NCI-H128 (cell line): Measurements from ENCODE around the gene CAPN10.
"Not testable (repeated sequence)": the region's sequence is repeated elsewhere in the genome, so short reads cannot be mapped to it uniquely, and the experiment has no call there.

Experiments used
- DNase-seq: peaks from one replicate; lab custom pipeline; 2025; ENCODE audit not compliant: unreplicated experiment; lab: John Stamatoyannopoulos, UW

CAPN10 gene

GRCh38 chr2:240601061-240601830, 14.7 kb downstream of the CAPN10 start:
- no peak for DNase-seq

DNA sequence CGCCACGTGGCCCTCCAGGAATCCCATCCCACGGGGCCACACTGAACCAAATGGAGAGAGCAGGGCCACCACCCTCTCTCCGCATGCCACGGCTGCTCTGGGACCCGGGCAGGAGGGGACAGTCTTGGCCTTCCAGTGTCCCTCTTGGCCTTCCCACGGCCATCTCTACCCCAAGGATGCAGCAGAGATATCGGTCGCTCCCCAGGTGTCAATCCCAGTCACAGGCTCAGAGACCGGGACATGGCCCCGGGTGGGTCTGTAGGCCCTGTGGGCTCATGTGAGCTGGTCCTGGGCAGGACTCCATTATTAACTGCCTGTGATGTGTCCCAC, 15.3 kb downstream of the CAPN10 start:
- DNase-seq = no peak

- no peak for DNase-seq
Measured at GRCh38 chr2:240602266-240603050, 15.9 kb downstream of the CAPN10 start.

- no peak for DNase-seq
Measured at GRCh38 chr2:240603081-240603835, 16.7 kb downstream of the CAPN10 start.

GRCh38 chr2:240603846-240604245, 17.3 kb downstream of the CAPN10 start:
- DNase-seq = no peak

GRCh38 chr2:240604291-240604938, 17.9 kb downstream of the CAPN10 start:
- DNase-seq = no peak

- no peak for DNase-seq
Measured at GRCh38 chr2:240604939-240605716, 18.6 kb downstream of the CAPN10 start.

DNA sequence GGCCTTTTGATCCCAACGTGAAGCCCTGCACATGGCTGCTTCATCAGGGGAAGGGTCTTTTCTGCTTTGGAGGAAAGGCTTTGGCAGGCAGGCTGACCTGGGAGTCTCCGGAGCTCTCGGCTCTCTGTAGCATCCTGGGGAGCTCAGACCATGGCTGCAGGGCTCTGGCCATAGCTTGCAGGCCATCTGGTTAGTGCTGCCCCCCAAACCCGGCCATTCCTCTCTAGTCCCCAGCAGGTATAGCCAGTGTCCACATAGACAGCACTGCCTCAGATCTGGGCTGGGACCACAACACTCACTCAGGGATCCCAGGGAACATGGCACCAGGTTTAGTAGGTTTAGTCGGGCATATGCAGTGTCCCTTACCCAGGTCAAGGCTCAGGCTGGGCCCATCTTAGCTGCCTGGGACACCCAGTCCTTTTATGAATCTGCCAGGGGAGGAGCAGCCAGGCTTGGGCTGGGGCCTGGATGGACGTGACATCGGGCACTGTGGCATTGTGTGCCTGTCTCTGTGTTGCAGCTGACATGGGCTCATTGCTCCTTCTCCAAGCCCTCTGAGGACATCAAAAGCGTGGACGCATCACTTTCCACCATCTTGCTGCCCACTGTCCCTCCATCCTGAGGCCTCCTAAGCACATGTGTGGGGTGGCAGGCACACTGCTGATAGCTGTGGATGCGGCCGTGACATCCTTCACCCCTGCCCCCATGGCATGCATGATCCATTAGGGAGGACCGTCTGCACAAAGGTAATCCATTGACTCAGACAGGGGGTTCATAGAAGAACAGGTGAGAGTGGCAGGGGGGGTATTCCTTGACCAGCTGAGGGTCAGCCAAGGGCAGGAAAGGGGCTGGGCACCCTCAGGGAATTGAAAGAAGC, 19.6 kb downstream of the CAPN10 start:
- no peak for DNase-seq

GRCh38 chr2:240611601-240612210, 25.2 kb downstream of the CAPN10 start:
- DNase-seq = no peak

- no peak for DNase-seq
Measured at GRCh38 chr2:240613781-240614180, 27.2 kb downstream of the CAPN10 start.

- no peak for DNase-seq
Measured at GRCh38 chr2:240614391-240614790, 27.9 kb downstream of the CAPN10 start.

- DNase-seq = no peak
Measured at GRCh38 chr2:240615396-240615795, 28.9 kb downstream of the CAPN10 start.

DNA sequence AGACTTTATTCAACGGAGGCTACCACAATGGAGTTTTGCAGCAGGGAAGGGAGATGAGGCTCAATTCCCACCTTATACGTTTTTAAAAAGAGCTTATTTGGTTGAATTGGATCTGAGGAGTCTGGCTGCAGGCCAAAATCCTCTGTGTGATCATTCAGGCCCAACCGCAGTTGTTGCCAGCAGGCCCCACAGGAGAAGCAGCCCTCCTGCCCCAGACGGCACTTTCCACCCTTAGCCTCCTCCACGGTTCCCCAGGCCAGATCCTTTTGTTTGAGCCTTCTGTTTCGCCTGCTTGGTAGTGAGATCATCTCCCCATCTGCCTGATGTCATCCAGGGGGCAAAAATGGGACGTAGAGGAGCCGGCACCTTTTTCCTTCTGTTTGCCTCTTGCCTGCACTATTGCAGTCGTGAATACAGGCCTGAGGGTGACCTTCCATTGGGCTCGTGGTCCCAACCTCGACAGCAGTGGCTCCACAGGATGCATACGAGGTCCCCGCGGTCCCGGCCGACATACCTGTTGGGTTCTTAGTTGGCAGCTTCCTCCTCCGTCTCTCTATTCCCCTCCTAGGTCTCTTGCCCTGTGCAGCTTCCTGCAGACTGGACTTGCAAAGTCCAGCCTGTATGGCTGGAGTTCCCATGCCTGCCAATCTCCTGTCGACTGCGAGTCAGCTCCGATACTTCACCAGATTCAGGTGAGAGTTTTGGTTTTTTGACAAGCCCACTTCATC, 29.4 kb downstream of the CAPN10 start:
- no peak for DNase-seq

DNA sequence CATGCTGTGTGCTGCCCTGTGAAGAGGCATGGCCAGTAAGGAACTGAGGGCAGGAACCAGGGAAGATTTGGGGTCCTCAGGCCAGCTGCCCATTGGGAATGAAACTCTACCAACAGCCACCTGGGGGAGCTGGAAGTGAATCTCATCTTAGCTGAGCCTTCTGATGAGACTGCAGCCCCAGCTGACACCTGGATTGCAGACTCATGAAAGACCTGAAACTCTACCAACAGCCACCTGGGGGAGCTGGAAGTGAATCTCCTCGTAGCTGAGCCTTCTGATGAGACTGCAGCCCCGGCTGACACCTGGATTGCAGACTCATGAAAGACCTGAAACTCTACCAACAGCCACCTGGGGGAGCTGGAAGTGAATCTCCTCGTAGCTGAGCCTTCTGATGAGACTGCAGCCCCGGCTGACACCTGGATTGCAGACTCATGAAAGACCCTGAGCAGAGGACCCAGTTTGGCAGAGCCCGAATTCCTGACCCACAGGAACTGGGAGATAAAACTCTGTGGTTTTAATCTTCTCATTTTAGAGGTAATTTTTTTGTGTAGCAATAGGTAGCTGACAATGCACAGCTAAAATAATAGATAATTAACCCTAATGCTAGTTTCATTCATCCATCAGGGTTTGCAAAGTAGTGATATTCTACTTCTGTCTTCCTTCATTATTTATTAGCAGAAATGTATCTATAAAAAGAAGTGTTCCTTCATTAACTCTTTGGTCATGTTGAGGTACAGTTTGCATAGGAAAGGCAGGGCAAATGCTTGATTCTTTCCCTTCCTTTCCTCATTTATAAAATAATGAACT, 30.5 kb downstream of the CAPN10 start:
- not testable (repeated sequence) for DNase-seq

DNA sequence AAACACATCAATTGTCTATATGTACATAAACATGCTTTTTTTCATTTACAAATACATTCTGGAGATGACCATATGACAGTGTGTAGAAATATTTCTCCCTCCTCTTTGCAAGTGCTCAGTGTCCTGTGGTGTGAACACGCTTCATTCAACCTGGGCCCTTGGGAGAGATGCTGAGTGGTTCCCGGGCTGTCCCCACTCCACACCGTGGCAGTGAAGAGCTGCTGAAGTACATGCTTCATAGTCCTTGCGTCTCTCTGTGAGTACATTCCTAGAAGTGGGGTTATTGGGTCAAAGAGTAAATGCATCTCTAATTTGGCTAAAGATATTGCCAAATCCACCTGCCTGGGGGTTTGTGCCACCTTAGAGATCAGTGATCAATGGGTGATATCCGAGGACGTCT, 32.2 kb downstream of the CAPN10 start:
- no peak for DNase-seq

GRCh38 chr2:240619506-240620148, 33.1 kb downstream of the CAPN10 start:
- DNase-seq = no peak

GRCh38 chr2:240620149-240620731, 33.7 kb downstream of the CAPN10 start:
- no peak for DNase-seq
